ENCODE results near the gene SIT1. TPM values are rescaled to one million over a fixed set of nuclear protein-coding genes. Genes with fewer than 3 reads are reported as not detected.

The SIT1 gene
- total and polyA plus RNA-seq, 2 donors (not counting 3 experiments of a cell fraction or from before 2014, with no cell fraction given), result not detected

DNA sequence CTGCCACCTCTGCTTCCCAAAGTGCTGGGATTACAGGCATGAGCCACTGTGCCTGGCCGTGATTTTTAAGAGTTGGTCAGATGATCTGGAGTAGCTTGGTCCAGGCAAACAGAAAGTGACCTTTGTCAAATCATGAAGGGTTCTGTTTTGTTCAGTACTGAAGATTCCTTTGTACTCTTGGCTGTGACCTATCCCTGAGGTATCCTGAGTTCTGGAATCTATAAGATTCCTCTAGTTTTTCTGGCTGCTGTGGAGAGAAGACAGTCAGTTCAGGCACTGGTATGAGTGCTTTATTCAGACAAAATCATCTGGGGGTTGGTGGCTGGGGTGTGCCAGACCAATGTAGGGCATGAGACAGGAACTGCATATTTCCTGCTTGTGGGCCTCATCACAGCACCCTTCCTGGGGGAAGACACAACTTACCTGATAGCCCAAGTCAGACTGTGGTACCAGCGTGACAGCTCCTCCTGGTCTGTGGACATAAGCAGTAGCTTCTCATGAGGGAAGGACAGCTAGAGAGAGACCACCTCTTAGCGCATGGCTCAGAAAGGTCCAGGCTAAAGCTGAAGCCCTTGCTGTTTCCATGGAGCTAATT is 11.1 kb upstream of the SIT1 start:
- ChIA-PET CTCF (interaction anchor here (0.7 to 10.0 kb wide), 4 partner anchors 12 to 58 kb away, joined by 3 to 227 read pairs (median 4); partner anchors contain the start of genes CA9 and TPM2), POLR2A (interaction anchor here (1.2 kb wide), 1 partner anchor 28 kb away, joined by 4 read pairs; no protein-coding TSS in a partner anchor)
- Histone ChIP-seq H3K4me2 (ENCODE audit: insufficient read depth, low read length) (no peak overlapping the region), H3K79me2 (ENCODE audit: control insufficient read depth, insufficient read depth, low read length) (peaks cover 4% of the 10 kb centered on the region), H3K27me3 (ENCODE audit: control insufficient read depth in 2 of 2, insufficient read depth in 2 of 2, low read length in 2 of 2) (no peaks in the 10 kb centered on the region), H3K9me3 (replicated peaks; ENCODE audit: control insufficient read depth, insufficient read depth, low read length) (no peaks in the 10 kb centered on the region), H3K9me1 (replicated peaks; ENCODE audit: control insufficient read depth, extremely low read depth, insufficient read depth, low read length) (no peaks in the 10 kb centered on the region), H3K36me3 (ENCODE audit: control insufficient read depth in 2 of 2, extremely low read depth in 1 of 2, insufficient read depth in 2 of 2, low read length in 2 of 2) (peaks cover 0 to 8% of the 10 kb centered on the region in 2 experiments), H3K4me1 (ENCODE audit: control insufficient read depth, extremely low read depth, insufficient read depth, low read length) (peaks cover 27% of the 10 kb centered on the region), H4K20me1 (replicated peaks; ENCODE audit: control insufficient read depth, extremely low read depth, insufficient read depth, low read length) (no peaks in the 10 kb centered on the region), H3K27ac (ENCODE audit: insufficient read depth, low read depth, low read length) (no peak overlapping the region), H3K4me3 (replicated peaks in 1 of 3; ENCODE audit: insufficient read depth in 1 of 3, low read depth in 1 of 3, low read length in 3 of 3) (no peak overlapping the region), H3K9ac (replicated peaks; ENCODE audit: extremely low read depth, insufficient read depth, low read length) (no peak overlapping the region), H2AFZ (ENCODE audit: low read depth, low read length) (no peak overlapping the region)
- dilution Hi-C loops (cut with MboI; ENCODE audit: extremely low pct_ligation_motif_present, low sequenced_read_pairs) (no loop called here), intact Hi-C loops (cut with micrococcal nuclease) (no loop called here)
- no TSS peak for BruUV-seq (replicated peaks)
- FAIRE-seq (no peak), DNase-seq (ENCODE audit: low read depth, low spot score) (no peak)
- TF ChIP-seq MYC (IDR thresholded peaks at IDR 0.05; ENCODE audit: low read depth, low read length) (no peak), EZH2 (IDR thresholded peaks at IDR 0.05; ENCODE audit: borderline replicate concordance, low read depth, low read length, severe bottlenecking) (no peak), POLR2AphosphoS5 (IDR thresholded peaks at IDR 0.05; ENCODE audit: insufficient read depth, low read depth, low read length) (no peak), GATA2 (IDR thresholded peaks at IDR 0.05; ENCODE audit: insufficient read depth, insufficient read length, low read depth, low read length) (no peak), POLR2A (IDR thresholded peaks at IDR 0.05; ENCODE audit: low read depth, low read length) (no peak), JUN (IDR thresholded peaks at IDR 0.05; ENCODE audit: borderline replicate concordance, insufficient read depth, insufficient read length, low read depth) (no peak), FOS (IDR thresholded peaks at IDR 0.05; ENCODE audit: borderline replicate concordance, insufficient read depth, low read length) (no peak)
- TF ChIP-seq, protein P1, sequence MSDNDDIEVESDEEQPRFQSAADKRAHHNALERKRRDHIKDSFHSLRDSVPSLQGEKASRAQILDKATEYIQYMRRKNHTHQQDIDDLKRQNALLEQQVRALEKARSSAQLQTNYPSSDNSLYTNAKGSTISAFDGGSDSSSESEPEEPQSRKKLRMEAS (IDR thresholded peaks at IDR 0.05; ENCODE audit: insufficient read depth, insufficient read length), result no peak
- TF ChIP-seq, protein P2, sequence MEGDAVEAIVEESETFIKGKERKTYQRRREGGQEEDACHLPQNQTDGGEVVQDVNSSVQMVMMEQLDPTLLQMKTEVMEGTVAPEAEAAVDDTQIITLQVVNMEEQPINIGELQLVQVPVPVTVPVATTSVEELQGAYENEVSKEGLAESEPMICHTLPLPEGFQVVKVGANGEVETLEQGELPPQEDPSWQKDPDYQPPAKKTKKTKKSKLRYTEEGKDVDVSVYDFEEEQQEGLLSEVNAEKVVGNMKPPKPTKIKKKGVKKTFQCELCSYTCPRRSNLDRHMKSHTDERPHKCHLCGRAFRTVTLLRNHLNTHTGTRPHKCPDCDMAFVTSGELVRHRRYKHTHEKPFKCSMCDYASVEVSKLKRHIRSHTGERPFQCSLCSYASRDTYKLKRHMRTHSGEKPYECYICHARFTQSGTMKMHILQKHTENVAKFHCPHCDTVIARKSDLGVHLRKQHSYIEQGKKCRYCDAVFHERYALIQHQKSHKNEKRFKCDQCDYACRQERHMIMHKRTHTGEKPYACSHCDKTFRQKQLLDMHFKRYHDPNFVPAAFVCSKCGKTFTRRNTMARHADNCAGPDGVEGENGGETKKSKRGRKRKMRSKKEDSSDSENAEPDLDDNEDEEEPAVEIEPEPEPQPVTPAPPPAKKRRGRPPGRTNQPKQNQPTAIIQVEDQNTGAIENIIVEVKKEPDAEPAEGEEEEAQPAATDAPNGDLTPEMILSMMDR (IDR thresholded peaks at IDR 0.05; ENCODE audit: extremely low read depth in 1 of 2, insufficient read depth in 1 of 2, low read depth in 1 of 2, low read length in 2 of 2), result no peak

Measured in endothelial cell of umbilical vein (primary cell).